Measurements from ENCODE around the gene ARHGAP42. TPM values are rescaled to one million over a fixed set of nuclear protein-coding genes. Genes with fewer than 3 reads are reported as not detected.

The ARHGAP42 gene
- total and polyA plus RNA-seq, 10 of the 15 experiments (the other 5 are each of a cell fraction or from before 2014, with no cell fraction given): 1.8 to 6.3 (median 3.2) TPM

GRCh38 chr11:100686476-100687053 is 523 bp upstream of the ARHGAP42 start:
- RAD21 ChIA-PET (ENCODE audit: unreplicated experiment): no interaction called here
- no peak for ATAC-seq
- no peaks in the 10 kb centered on the region for H3K79me2 ChIP-seq (ENCODE audit: control insufficient read depth, insufficient read depth, low read length)
- 67% methylated on average over 14 of the region's 14 CpGs for WGBS (ENCODE audit: insufficient coverage, insufficient replicate concordance, low lambda C conversion rate, missing lambda C conversion rate)
- POLR2A ChIA-PET: no interaction called here
- no peak for TF ChIP-seq ASH2L (IDR thresholded peaks at IDR 0.05; ENCODE audit: borderline replicate concordance, low read depth)
- TF ChIP-seq ELK1 (IDR thresholded peaks at IDR 0.05; ENCODE audit: low read depth, low read length): no peak
- TF ChIP-seq CBX3 (IDR thresholded peaks at IDR 0.05; ENCODE audit: borderline replicate concordance, low read depth): no peak
- TF ChIP-seq, protein P1, sequence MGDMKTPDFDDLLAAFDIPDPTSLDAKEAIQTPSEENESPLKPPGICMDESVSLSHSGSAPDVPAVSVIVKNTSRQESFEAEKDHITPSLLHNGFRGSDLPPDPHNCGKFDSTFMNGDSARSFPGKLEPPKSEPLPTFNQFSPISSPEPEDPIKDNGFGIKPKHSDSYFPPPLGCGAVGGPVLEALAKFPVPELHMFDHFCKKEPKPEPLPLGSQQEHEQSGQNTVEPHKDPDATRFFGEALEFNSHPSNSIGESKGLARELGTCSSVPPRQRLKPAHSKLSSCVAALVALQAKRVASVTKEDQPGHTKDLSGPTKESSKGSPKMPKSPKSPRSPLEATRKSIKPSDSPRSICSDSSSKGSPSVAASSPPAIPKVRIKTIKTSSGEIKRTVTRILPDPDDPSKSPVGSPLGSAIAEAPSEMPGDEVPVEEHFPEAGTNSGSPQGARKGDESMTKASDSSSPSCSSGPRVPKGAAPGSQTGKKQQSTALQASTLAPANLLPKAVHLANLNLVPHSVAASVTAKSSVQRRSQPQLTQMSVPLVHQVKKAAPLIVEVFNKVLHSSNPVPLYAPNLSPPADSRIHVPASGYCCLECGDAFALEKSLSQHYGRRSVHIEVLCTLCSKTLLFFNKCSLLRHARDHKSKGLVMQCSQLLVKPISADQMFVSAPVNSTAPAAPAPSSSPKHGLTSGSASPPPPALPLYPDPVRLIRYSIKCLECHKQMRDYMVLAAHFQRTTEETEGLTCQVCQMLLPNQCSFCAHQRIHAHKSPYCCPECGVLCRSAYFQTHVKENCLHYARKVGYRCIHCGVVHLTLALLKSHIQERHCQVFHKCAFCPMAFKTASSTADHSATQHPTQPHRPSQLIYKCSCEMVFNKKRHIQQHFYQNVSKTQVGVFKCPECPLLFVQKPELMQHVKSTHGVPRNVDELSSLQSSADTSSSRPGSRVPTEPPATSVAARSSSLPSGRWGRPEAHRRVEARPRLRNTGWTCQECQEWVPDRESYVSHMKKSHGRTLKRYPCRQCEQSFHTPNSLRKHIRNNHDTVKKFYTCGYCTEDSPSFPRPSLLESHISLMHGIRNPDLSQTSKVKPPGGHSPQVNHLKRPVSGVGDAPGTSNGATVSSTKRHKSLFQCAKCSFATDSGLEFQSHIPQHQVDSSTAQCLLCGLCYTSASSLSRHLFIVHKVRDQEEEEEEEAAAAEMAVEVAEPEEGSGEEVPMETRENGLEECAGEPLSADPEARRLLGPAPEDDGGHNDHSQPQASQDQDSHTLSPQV (IDR thresholded peaks at IDR 0.05): no peak
- no peak for TF ChIP-seq YY1 (IDR thresholded peaks at IDR 0.05; ENCODE audit: low read depth, low read length)
- TF ChIP-seq, protein P2, sequence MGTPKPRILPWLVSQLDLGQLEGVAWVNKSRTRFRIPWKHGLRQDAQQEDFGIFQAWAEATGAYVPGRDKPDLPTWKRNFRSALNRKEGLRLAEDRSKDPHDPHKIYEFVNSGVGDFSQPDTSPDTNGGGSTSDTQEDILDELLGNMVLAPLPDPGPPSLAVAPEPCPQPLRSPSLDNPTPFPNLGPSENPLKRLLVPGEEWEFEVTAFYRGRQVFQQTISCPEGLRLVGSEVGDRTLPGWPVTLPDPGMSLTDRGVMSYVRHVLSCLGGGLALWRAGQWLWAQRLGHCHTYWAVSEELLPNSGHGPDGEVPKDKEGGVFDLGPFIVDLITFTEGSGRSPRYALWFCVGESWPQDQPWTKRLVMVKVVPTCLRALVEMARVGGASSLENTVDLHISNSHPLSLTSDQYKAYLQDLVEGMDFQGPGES (IDR thresholded peaks at IDR 0.05): no peak
- no peak for TF ChIP-seq FOXK2 (IDR thresholded peaks at IDR 0.05)
- no peak for TF ChIP-seq JUND (IDR thresholded peaks at IDR 0.05; ENCODE audit: low read depth, low read length)
- no peak for TF ChIP-seq SRF (IDR thresholded peaks at IDR 0.05; ENCODE audit: low read depth in 2 of 2, low read length in 2 of 2)
- no peak for TF ChIP-seq ZSCAN29 (IDR thresholded peaks at IDR 0.05)
- no peak for TF ChIP-seq FOS (IDR thresholded peaks at IDR 0.05; ENCODE audit: borderline replicate concordance, extremely low read depth, insufficient read length)
- no TSS peak for BruUV-seq (replicated peaks)
- peaks cover 41% of the 10 kb centered on the region for H3K4me1 ChIP-seq (ENCODE audit: control insufficient read depth, insufficient read depth, low read length)
- H3K9ac ChIP-seq (ENCODE audit: control insufficient read depth, insufficient read depth, low read length): peak overlapping the region; percentile 90; the same call in 1 of the 2 replicates
- no peak overlapping the region for H3K27ac ChIP-seq (ENCODE audit: control insufficient read depth, insufficient read depth)
- H3K9me3 ChIP-seq (replicated peaks; ENCODE audit: control insufficient read depth, insufficient read depth, low read length): no peaks in the 10 kb centered on the region
- FAIRE-seq: no peak
- no peak for DNase-seq (ENCODE audit: low read depth, low spot score)
- SMC1A ChIA-PET (ENCODE audit: uncharacterized antibody, unreplicated experiment): no interaction called here
- no peaks in the 10 kb centered on the region for H3K36me3 ChIP-seq (ENCODE audit: control insufficient read depth in 2 of 2, insufficient read depth in 2 of 2, low read length in 1 of 2)
- intact Hi-C loops (cut with micrococcal nuclease; ENCODE audit: unreplicated experiment): no loop called here
- H3K4me2 ChIP-seq (ENCODE audit: control insufficient read depth, insufficient read depth): peak overlapping the region; percentile 82
- peak overlapping the region; percentile 96 for H2AFZ ChIP-seq (ENCODE audit: control insufficient read depth, low read depth, low read length)
- peak overlapping the region; percentile 96; the same call in 1 of the 2 replicates for H3K4me3 ChIP-seq
- H4K20me1 ChIP-seq (ENCODE audit: control insufficient read depth, insufficient read depth): no peaks in the 10 kb centered on the region
- in situ Hi-C loops (cut with MboI): loop anchor here (10.0 kb wide), 2 partner anchors 168 to 238 kb away; no protein-coding TSS in a partner anchor
- no peaks in the 10 kb centered on the region for H3K27me3 ChIP-seq (replicated peaks in 1 of 2; ENCODE audit: control insufficient read depth in 2 of 2, insufficient read depth in 2 of 2, low read length in 1 of 2)
- CTCF ChIA-PET: no interaction called here

All from GM12878 (cell line).